ENCODE data around the gene LIPA. TPM values are rescaled to one million over a fixed set of nuclear protein-coding genes. Genes with fewer than 3 reads are reported as not detected.

The LIPA gene
- total and polyA plus RNA-seq, 8 donors, result 4.7 to 52.6 (median 17.6) TPM

DNA sequence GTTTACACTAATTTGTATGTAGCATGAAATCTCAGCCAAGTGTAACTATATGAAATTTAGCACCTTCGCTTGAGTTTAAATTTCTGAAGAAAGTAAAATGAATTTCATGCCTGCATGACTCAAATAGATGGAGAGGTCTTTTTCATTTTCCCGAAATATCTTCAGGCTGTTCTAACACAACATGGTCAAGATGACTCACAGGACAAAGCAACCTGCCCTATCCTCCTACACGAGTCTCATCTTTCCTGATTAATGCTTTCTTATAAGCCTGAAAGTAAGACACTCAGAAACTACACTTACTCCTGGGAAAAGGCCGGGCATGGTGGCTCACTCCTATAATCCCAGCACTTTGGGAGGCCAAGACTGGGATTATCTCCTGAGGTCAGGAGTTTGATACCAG, 85.7 kb downstream of the LIPA start:
- Histone ChIP-seq H3K4me1 (no peaks in the 10 kb centered on the region), H3K4me3 (no peak overlapping the region), H3K9me3 (no peaks in the 10 kb centered on the region), H3K27me3 (peaks cover 0 to 3% (median 0%) of the 10 kb centered on the region in 4 donors), H3K27ac (no peak overlapping the region), H3K36me3 (no peaks in the 10 kb centered on the region)
- ATAC-seq, result peak in 1 of 4 donors; percentile 23
- DNase-seq, result no peak
- no peak for FAIRE-seq
- WGBS, 2 donors, result 90 to 98% methylated on average over 4 of the region's 4 CpGs
- intact Hi-C loops (cut with DNase I), result no loop called here
- TF ChIP-seq, protein P1, sequence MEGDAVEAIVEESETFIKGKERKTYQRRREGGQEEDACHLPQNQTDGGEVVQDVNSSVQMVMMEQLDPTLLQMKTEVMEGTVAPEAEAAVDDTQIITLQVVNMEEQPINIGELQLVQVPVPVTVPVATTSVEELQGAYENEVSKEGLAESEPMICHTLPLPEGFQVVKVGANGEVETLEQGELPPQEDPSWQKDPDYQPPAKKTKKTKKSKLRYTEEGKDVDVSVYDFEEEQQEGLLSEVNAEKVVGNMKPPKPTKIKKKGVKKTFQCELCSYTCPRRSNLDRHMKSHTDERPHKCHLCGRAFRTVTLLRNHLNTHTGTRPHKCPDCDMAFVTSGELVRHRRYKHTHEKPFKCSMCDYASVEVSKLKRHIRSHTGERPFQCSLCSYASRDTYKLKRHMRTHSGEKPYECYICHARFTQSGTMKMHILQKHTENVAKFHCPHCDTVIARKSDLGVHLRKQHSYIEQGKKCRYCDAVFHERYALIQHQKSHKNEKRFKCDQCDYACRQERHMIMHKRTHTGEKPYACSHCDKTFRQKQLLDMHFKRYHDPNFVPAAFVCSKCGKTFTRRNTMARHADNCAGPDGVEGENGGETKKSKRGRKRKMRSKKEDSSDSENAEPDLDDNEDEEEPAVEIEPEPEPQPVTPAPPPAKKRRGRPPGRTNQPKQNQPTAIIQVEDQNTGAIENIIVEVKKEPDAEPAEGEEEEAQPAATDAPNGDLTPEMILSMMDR (IDR thresholded peaks at IDR 0.05), result no peak

DNA sequence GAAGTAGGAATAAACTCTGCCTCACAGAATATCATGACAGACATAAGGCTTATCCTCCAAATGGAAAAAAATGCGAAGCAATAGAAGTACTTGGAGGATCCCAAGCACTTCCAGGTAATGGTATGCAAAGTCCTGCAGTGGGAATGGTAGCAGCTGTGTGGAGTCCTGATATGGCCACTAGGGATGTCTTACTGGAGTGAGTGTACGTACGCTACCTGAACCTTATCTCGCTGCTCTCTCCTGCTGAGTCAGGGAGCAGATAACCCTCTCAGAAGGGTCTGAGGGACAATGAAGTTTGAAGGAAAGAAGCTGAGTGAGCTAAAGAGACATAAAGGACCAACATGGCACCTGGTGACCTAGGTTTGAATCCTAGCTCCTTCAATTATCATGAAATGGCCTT, 86.7 kb downstream of the LIPA start:
- 29 to 35% methylated on average over 4 of the region's 4 CpGs for WGBS, 2 donors
- no peak overlapping the region for H3K27ac ChIP-seq

DNA sequence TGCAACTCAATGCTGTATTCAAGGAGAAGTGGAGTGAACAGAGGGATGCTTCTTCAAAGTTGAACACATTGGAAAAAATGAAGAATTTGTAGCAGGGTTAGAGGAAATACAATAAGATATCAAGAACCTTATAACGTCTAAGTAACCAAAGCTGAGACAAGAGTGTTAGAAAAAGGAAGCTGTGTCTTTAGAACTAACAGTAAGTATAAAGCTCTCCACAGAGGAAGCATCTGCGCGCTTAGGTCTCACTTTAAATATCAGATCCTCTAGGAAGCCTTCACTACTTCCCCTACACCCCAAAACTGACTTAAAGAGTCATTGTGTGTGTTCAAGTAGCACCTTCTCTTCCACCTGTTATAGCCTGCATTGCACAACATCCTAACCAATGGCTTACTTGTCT, 87.5 kb downstream of the LIPA start:
- Histone ChIP-seq H3K4me1 (no peaks in the 10 kb centered on the region), H3K9me3 (no peaks in the 10 kb centered on the region), H3K27ac (no peak overlapping the region), H3K4me3 (no peak overlapping the region), H3K36me3 (no peaks in the 10 kb centered on the region), H3K27me3 (peaks cover 0 to 3% (median 0%) of the 10 kb centered on the region in 4 donors)
- TF ChIP-seq, protein P1 (IDR thresholded peaks at IDR 0.05), result no peak
- DNase-seq (no peak), ATAC-seq (peak in 2 of 4 donors; percentile 44 to 60), FAIRE-seq (no peak)
- intact Hi-C loops (cut with DNase I), result no loop called here
- WGBS, 2 donors, result 83 to 93% methylated on average over 3 of the region's 3 CpGs

More for the DNA sequence above, 86.7 kb downstream of the LIPA start:
- no peaks in the 10 kb centered on the region for H3K4me1 ChIP-seq
- H3K9me3 ChIP-seq, result no peaks in the 10 kb centered on the region
- H3K27me3 ChIP-seq, result peaks cover 0 to 3% (median 0%) of the 10 kb centered on the region in 4 donors
- H3K4me3 ChIP-seq, result no peak overlapping the region
- ATAC-seq (peak; percentile 66 to 85 (median 80)), DNase-seq (peak in 4 of 6 donors; percentile 25 to 42 (median 28)), FAIRE-seq (no peak)
- TF ChIP-seq, protein P1 (IDR thresholded peaks at IDR 0.05), result no peak
- intact Hi-C loops (cut with DNase I), result no loop called here
- no peaks in the 10 kb centered on the region for H3K36me3 ChIP-seq

Other genes with a start within 250 kb of the LIPA start
- gene CH25H, start 44.5 kb downstream of the LIPA start, total RNA-seq, result 1 to 10 TPM in 1 of 6 donors, under 1 TPM in 4, not detected in 1; 0.32 to 1.9 (median 0.46) TPM
- under 1 TPM; 0.49 to 0.92 TPM for gene CH25H, start 44.5 kb downstream of the LIPA start, polyA plus RNA-seq
- gene IFIT2, start 50.3 kb upstream of the LIPA start, total RNA-seq, result 1 to 10 TPM; 1.3 to 7.5 (median 1.7) TPM
- gene IFIT2, start 50.3 kb upstream of the LIPA start, polyA plus RNA-seq, result 1 to 10 TPM; 1.5 to 1.6 TPM
- 10 to 100 TPM in 1 of 6 donors, 1 to 10 TPM in 5; 2.3 to 11.6 (median 3.9) TPM for gene IFIT3, start 76.2 kb upstream of the LIPA start, total RNA-seq
- 1 to 10 TPM; 2.3 to 4.6 TPM for gene IFIT3, start 76.2 kb upstream of the LIPA start, polyA plus RNA-seq
- gene IFIT1B, start 126.3 kb upstream of the LIPA start, total RNA-seq, result not detected
- under 1 TPM in 1 of 2 donors, not detected in 1; 0.05 TPM for gene IFIT1B, start 126.3 kb upstream of the LIPA start, polyA plus RNA-seq
- 1 to 10 TPM; 2.4 to 9.3 (median 3.8) TPM for gene IFIT1, start 140.8 kb upstream of the LIPA start, total RNA-seq
- gene IFIT1, start 140.8 kb upstream of the LIPA start, polyA plus RNA-seq, result 10 to 100 TPM in 1 of 2 donors, 1 to 10 TPM in 1; 4.0 to 11.4 TPM
- gene IFIT5, start 162.8 kb upstream of the LIPA start, total RNA-seq, result 1 to 10 TPM; 3.7 to 8.1 (median 4.2) TPM
- 1 to 10 TPM; 2.9 to 6.1 TPM for gene IFIT5, start 162.8 kb upstream of the LIPA start, polyA plus RNA-seq